ENCODE measurements around the gene LHX5. TPM values are rescaled to one million over a fixed set of nuclear protein-coding genes. Genes with fewer than 3 reads are reported as not detected.

The LHX5 gene
- total RNA-seq, 1 experiment from 2014 or later = 1.9 TPM

DNA sequence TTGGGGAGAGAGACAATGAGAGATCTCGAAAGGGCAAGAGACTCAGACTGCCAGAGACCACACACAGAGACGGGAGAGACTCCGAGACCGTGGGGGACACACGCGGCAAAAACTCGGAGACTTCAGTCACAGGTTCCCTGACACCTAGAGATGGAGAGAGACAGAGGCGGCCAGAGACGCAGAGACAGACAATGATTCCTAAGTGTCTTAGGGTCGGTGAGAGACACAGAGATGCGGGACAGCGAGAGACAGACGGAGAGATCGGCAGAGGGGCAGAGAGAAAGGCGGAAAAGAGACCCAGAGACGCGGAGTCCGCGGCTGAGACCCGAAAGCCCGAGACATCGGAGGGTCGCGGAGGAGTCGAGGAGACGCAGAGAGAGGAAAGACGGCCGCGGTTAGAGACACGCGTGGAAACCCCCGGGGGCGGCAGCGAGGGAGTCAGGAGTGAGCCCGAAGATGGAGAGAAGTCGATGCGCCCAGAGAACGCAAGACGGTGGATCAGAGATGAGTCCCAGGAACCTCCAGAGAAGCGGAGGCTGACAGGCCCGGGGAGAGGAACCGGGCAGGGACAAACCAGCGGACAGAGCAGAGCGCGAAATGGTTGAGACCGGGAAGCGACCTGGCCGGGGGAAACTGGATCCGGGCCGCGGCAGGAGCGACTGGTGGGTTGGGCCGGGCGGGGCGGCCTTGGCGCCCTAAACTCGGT is 7.8 kb downstream of the LHX5 start:
- Mint-ChIP-seq H3K27ac (peak overlapping the region in 1 of 3 experiments; percentile 2; a peak in 1 of 7 replicates), H3K4me1 (peaks cover 42 to 43% of the 10 kb centered on the region in 2 experiments), H3K4me3 (peak overlapping the region; percentile 52 to 71), H3K36me3 (ENCODE audit: insufficient read depth in 1 of 3, low read depth in 3 of 3) (peaks cover 0 to 29% (median 2%) of the 10 kb centered on the region in 3 experiments; a peak in 5 of 7 replicates), H3K27me3 (ENCODE audit: low read depth) (peaks cover 99% of the 10 kb centered on the region), H3K9me3 (peaks cover 0 to 2% of the 10 kb centered on the region in 2 experiments; a peak in 2 of 5 replicates)
- Histone ChIP-seq H3K4me2 (ENCODE audit: insufficient read depth, insufficient read length, low read length) (peak overlapping the region; percentile 40), H3K79me2 (ENCODE audit: insufficient read depth, low read length) (no peaks in the 10 kb centered on the region), H3K14ac (ENCODE audit: insufficient read depth, low read length) (no peak overlapping the region), H2BK12ac (ENCODE audit: insufficient read length, low read depth, low read length) (no peak overlapping the region), H3K23ac (ENCODE audit: insufficient read length, low read depth, low read length) (no peak overlapping the region), H3K4me1 (ENCODE audit: insufficient read depth, low read length) (no peaks in the 10 kb centered on the region; the same call in 1 of the 2 replicates), H3K4ac (ENCODE audit: low read depth, low read length) (no peak overlapping the region), H2BK5ac (ENCODE audit: insufficient read length, low read length) (no peak overlapping the region), H3K9me3 (ENCODE audit: control insufficient read depth, low read depth, low read length) (no peaks in the 10 kb centered on the region), H4K91ac (ENCODE audit: insufficient read length, low read depth, low read length) (no peak overlapping the region), H3K56ac (ENCODE audit: insufficient read length, low read depth, low read length) (no peak overlapping the region), H3K27me3 (ENCODE audit: insufficient read depth, low read length) (peaks cover 64% of the 10 kb centered on the region), H2BK20ac (ENCODE audit: low read depth, low read length, poor library complexity, severe bottlenecking) (no peak overlapping the region), H3K27ac (ENCODE audit: insufficient read length, low read depth, low read length) (no peak overlapping the region), H2BK120ac (ENCODE audit: low read depth, low read length, poor library complexity, severe bottlenecking) (no peak overlapping the region), H3K18ac (ENCODE audit: insufficient read length, low read depth, low read length) (no peak overlapping the region), H4K20me1 (ENCODE audit: control insufficient read depth, insufficient read depth, insufficient read length) (no peaks in the 10 kb centered on the region), H3K9ac (ENCODE audit: extremely low read depth, insufficient read length, low read length) (no peak overlapping the region), H4K5ac (ENCODE audit: insufficient read length, low read depth, low read length) (no peak overlapping the region), H3K79me1 (ENCODE audit: insufficient read depth, low read depth, low read length, poor library complexity, severe bottlenecking) (no peaks in the 10 kb centered on the region), H2AK5ac (ENCODE audit: insufficient read length, low read length) (no peak overlapping the region), H4K8ac (replicated peaks; ENCODE audit: insufficient read length, low read depth, low read length) (no peak overlapping the region), H2BK15ac (ENCODE audit: low read depth, low read length) (no peak overlapping the region), H3T11ph (ENCODE audit: low read length) (no peak overlapping the region), H3K23me2 (ENCODE audit: insufficient read length, low read depth, low read length, poor library complexity, severe bottlenecking) (peaks cover 13% of the 10 kb centered on the region), H2AFZ (ENCODE audit: low read length) (no peak overlapping the region)
- TF ChIP-seq, protein P1, sequence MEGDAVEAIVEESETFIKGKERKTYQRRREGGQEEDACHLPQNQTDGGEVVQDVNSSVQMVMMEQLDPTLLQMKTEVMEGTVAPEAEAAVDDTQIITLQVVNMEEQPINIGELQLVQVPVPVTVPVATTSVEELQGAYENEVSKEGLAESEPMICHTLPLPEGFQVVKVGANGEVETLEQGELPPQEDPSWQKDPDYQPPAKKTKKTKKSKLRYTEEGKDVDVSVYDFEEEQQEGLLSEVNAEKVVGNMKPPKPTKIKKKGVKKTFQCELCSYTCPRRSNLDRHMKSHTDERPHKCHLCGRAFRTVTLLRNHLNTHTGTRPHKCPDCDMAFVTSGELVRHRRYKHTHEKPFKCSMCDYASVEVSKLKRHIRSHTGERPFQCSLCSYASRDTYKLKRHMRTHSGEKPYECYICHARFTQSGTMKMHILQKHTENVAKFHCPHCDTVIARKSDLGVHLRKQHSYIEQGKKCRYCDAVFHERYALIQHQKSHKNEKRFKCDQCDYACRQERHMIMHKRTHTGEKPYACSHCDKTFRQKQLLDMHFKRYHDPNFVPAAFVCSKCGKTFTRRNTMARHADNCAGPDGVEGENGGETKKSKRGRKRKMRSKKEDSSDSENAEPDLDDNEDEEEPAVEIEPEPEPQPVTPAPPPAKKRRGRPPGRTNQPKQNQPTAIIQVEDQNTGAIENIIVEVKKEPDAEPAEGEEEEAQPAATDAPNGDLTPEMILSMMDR (conservative IDR thresholded peaks at IDR 0.05) = no peak
- peak; percentile 65 for DNase-seq
- no CpG with 5 or more reads among the region's 57 CpGs for WGBS (ENCODE audit: extremely low coverage, insufficient read length, low lambda C conversion rate)
